A549 (cell line): ENCODE measurements around the gene ATP6V1G2. TPM values are rescaled to one million over a fixed set of nuclear protein-coding genes. Genes with fewer than 3 reads are reported as not detected.

ENCODE experiments used
- ATAC-seq, 2 experiments: fragments of 200-7000 bp in 1 of 2; fragments of >200 bp in 1 of 2; cut with Nextera tagmentation in 1 of 2; cut with Tn5 transposase in 1 of 2; 3 replicates each; pipeline versions ENCODE4 v1.8.0 to v1.9.1; 2018 to 2020; ENCODE audit warnings: mild to moderate bottlenecking in 1 of 2, moderate library complexity in 1 of 2
- CTCF ChIA-PET: fragments of 300-600 bp; sonication (Branson Sonifier 250); formaldehyde crosslinking; extraction: SDS; loops from one replicate; lab custom pipeline; 2021; ENCODE audit warnings: antibody characterized with exemption, inconsistent platforms; lab: Yijun Ruan, JAX
- POLR2A ChIA-PET: fragments of 350-600 bp; formaldehyde crosslinking; extraction: SDS; loops from one replicate; lab custom pipeline; 2021; ENCODE audit warnings: antibody characterized with exemption, inconsistent platforms; lab: Yijun Ruan, JAX
- DNase-seq, 2 experiments: peaks; one replicate each; pipeline versions ENCODE4 v3.0.0 to v3.0.0-alpha.2; 2011 to 2016; ENCODE audit warnings: low read depth in 1 of 2, low spot score in 1 of 2
- FAIRE-seq: peaks from 2 replicates; lab custom pipeline; 2011; peaks lifted over from hg19 to GRCh38; lab: Jason Lieb, UNC
- H3K27ac ChIP-seq, 2 experiments: fragments of >200 bp; sonication (Bioruptor Twin); formaldehyde crosslinking; 3 replicates each; pipeline ENCODE4 v1.5.1; 2016 to 2017
- H3K4me1 ChIP-seq: fragments of >200 bp; sonication (Bioruptor Twin); formaldehyde crosslinking; 3 replicates; pipeline ENCODE4 v1.6.1; 2016
- H3K4me2 ChIP-seq: fragments of >200 bp; sonication (Bioruptor Twin); formaldehyde crosslinking; 3 replicates; pipeline ENCODE4 v1.6.1; 2016
- H3K4me3 ChIP-seq: fragments of >200 bp; sonication (Bioruptor Twin); formaldehyde crosslinking; 3 replicates; pipeline ENCODE4 v1.5.1; 2016
- H3K9me3 ChIP-seq: fragments of >200 bp; sonication (Bioruptor Twin); formaldehyde crosslinking; 3 replicates; pipeline ENCODE4 v1.6.1; 2016
- EHF ChIP-seq: fragments of 250-450 bp; sonication (Bioruptor Pico); IDR thresholded peaks from 2 replicates; pipeline ENCODE4 v1.5.0; 2020; ENCODE audit warnings: mild to moderate bottlenecking
- FOSB ChIP-seq: fragments of 250-450 bp; sonication (Bioruptor Pico); IDR thresholded peaks from 2 replicates; pipeline ENCODE4 v1.5.0; 2020; ENCODE audit warnings: mild to moderate bottlenecking, moderate library complexity
- FOSL2 ChIP-seq, 2 experiments: fragments of 450-650 bp in 1 of 2; fragments of >200 bp in 1 of 2; sonication (Bioruptor Twin) in 1 of 2; formaldehyde crosslinking; IDR thresholded peaks; 2 replicates each; pipeline versions ENCODE4 v1.5.0 to v1.6.1; 2016 to 2020; ENCODE audit warnings: mild to moderate bottlenecking in 1 of 2, moderate library complexity in 1 of 2
- FOXS1 ChIP-seq: fragments of 250-450 bp; sonication (Bioruptor Pico); IDR thresholded peaks from 2 replicates; pipeline ENCODE4 v1.5.0; 2020; ENCODE audit warnings: mild to moderate bottlenecking, moderate library complexity
- HEYL ChIP-seq: fragments of 250-450 bp; sonication (Bioruptor Pico); IDR thresholded peaks from 2 replicates; pipeline ENCODE4 v1.8.0; 2021; ENCODE audit warnings: mild to moderate bottlenecking, moderate library complexity
- HOXB5 ChIP-seq: fragments of 250-450 bp; sonication (Bioruptor Pico); IDR thresholded peaks from 2 replicates; pipeline ENCODE4 v1.5.0; 2020; ENCODE audit warnings: mild to moderate bottlenecking, moderate library complexity
- JUNB ChIP-seq: fragments of >200 bp; sonication (Bioruptor Twin); formaldehyde crosslinking; IDR thresholded peaks from 2 replicates; pipeline ENCODE4 v1.6.1; 2016
- KDM5A ChIP-seq: fragments of 200-600 bp; sonication (generic); IDR thresholded peaks from 2 replicates; pipeline ENCODE4 v1.6.1; 2016; ENCODE audit warnings: antibody characterized with exemption, mild to moderate bottlenecking
- MAFK ChIP-seq: fragments of 450-650 bp; IDR thresholded peaks from 2 replicates; pipeline ENCODE4 v1.6.1; 2014; ENCODE audit not compliant: partially characterized antibody
- NPAS2 ChIP-seq: fragments of 250-450 bp; sonication (Bioruptor Pico); IDR thresholded peaks from 2 replicates; pipeline ENCODE4 v1.8.0; 2022; ENCODE audit warnings: mild to moderate bottlenecking, moderate library complexity, borderline replicate concordance
- RCOR1 ChIP-seq: fragments of 150-350 bp; IDR thresholded peaks from 2 replicates; pipeline ENCODE4 v1.6.1; 2014; ENCODE audit warnings: antibody characterized with exemption, low read length, low read depth
- RNF2 ChIP-seq: fragments of 200-600 bp; sonication (generic); IDR thresholded peaks from 2 replicates; pipeline ENCODE4 v1.6.1; 2016; ENCODE audit warnings: low read depth, mild to moderate bottlenecking, antibody characterized with exemption, moderate library complexity, borderline replicate concordance
- SREBF2 ChIP-seq: fragments of 450-650 bp; IDR thresholded peaks from 2 replicates; pipeline ENCODE4 v1.6.1; 2014; ENCODE audit warnings: mild to moderate bottlenecking, moderate library complexity
- ZNF302 ChIP-seq: fragments of 250-450 bp; sonication (Bioruptor Pico); IDR thresholded peaks from 2 replicates; pipeline ENCODE4 v1.9.0; 2021; ENCODE audit warnings: inconsistent platforms, mild to moderate bottlenecking, moderate library complexity
- ZSCAN20 ChIP-seq: fragments of 250-450 bp; sonication (Bioruptor Pico); IDR thresholded peaks from 2 replicates; pipeline ENCODE4 v1.8.0; 2022; ENCODE audit warnings: mild to moderate bottlenecking, moderate library complexity
- WGBS: methylation state at CpG from one replicate; pipeline ENCODE4 v1.1.6; 2017; ENCODE audit errors: missing lambda C conversion rate; 5-methylcytosine and 5-hydroxymethylcytosine counted together
- polyA plus RNA-seq, 4 experiments: library from polyadenylated mRNA; depleted of rRNA in 3 of 4; stranded (reverse); fragments of >200 nt; fragmentation: RNase III in 1 of 4; extraction: RNeasy Plus Mini Kit Qiagen cat#74134 plus additional on column Dnase treatment in 1 of 4; gene quantifications; 2 replicates in 3 of 4; 3 replicates in 1 of 4; pipeline ENCODE4 v1.2.3, GENCODE V29; 2011 to 2017
- TF ChIP-seq, protein P1 (sequence below): fragments of >200 bp; sonication (Bioruptor Twin); formaldehyde crosslinking; IDR thresholded peaks from 3 replicates; pipeline ENCODE4 v1.5.1; 2016
- TF ChIP-seq, protein P2 (sequence below): fragments of 250-450 bp; sonication (Bioruptor Pico); IDR thresholded peaks from 2 replicates; pipeline ENCODE4 v1.5.0; 2021; ENCODE audit warnings: mild to moderate bottlenecking, moderate library complexity, borderline replicate concordance
- TF ChIP-seq, protein P3 (sequence below): fragments of >200 bp; sonication (Bioruptor Twin); formaldehyde crosslinking; IDR thresholded peaks from 2 replicates; pipeline ENCODE4 v1.6.1; 2016

Gene ATP6V1G2
- polyA plus RNA-seq, 2 of the 4 experiments (the other 2 are of a cell fraction), result 0.57 to 1.5 TPM

DNA sequence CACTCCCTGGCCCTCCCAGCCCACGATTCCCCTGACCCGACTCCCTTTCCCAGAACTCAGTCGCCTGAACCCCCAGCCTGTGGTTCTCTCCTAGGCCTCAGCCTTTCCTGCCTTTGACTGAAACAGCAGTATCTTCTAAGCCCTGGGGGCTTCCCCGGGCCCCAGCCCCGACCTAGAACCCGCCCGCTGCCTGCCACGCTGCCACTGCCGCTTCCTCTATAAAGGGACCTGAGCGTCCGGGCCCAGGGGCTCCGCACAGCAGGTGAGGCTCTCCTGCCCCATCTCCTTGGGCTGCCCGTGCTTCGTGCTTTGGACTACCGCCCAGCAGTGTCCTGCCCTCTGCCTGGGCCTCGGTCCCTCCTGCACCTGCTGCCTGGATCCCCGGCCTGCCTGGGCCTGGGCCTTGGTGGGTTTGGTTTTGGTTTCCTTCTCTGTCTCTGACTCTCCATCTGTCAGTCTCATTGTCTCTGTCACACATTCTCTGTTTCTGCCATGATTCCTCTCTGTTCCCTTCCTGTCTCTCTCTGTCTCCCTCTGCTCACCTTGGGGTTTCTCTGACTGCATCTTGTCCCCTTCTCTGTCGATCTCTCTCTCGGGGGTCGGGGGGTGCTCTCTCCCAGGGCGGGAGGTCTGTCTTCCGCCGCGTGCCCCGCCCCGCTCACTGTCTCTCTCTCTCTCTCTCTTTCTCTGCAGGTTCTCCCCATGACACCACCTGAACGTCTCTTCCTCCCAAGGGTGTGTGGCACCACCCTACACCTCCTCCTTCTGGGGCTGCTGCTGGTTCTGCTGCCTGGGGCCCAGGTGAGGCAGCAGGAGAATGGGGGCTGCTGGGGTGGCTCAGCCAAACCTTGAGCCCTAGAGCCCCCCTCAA is 25.9 kb upstream of the ATP6V1G2 start, which contains the start of gene LTA:
Gene LTA, plus strand, starts transcription at position 249 of the 871 bp plus-strand sequence. Its CDS starts 454 bp downstream, at position 703.
- no peak for DNase-seq
- WGBS, result 71% methylated on average over 18 of the region's 27 CpGs
- Histone ChIP-seq H3K4me1 (no peaks in the 10 kb centered on the region), H3K9me3 (no peaks in the 10 kb centered on the region), H3K4me2 (no peak within 1 kb of the TSS), H3K27ac (no peak within 1 kb of the TSS), H3K4me3 (no peak within 1 kb of the TSS)
- POLR2A ChIA-PET, result no interaction called here
- TF ChIP-seq FOXS1 (CRISPR knock-in tag) (no peak), ZSCAN20 (no peak), NPAS2 (CRISPR knock-in tag) (no peak), FOSL2 (IDR thresholded peaks at IDR 0.05) (no peak), FOSL2 (CRISPR knock-in tag; IDR thresholded peaks at IDR 0.05) (no peak), MAFK (no peak), RNF2 (no peak), HOXB5 (CRISPR knock-in tag) (no peak), SREBF2 (no peak), FOSB (CRISPR knock-in tag) (no peak)
- TF ChIP-seq, protein P1, sequence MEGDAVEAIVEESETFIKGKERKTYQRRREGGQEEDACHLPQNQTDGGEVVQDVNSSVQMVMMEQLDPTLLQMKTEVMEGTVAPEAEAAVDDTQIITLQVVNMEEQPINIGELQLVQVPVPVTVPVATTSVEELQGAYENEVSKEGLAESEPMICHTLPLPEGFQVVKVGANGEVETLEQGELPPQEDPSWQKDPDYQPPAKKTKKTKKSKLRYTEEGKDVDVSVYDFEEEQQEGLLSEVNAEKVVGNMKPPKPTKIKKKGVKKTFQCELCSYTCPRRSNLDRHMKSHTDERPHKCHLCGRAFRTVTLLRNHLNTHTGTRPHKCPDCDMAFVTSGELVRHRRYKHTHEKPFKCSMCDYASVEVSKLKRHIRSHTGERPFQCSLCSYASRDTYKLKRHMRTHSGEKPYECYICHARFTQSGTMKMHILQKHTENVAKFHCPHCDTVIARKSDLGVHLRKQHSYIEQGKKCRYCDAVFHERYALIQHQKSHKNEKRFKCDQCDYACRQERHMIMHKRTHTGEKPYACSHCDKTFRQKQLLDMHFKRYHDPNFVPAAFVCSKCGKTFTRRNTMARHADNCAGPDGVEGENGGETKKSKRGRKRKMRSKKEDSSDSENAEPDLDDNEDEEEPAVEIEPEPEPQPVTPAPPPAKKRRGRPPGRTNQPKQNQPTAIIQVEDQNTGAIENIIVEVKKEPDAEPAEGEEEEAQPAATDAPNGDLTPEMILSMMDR, result no peak
- TF ChIP-seq, all 56 proteins: peak for 0
- ATAC-seq (no peak), FAIRE-seq (no peak)
- CTCF ChIA-PET, result interaction anchor here (1.0 to 18.3 kb wide), 3 partner anchors 8 to 22 kb away, joined by 3 to 338 read pairs (median 30); partner anchors contain the start of gene NCR3

DNA sequence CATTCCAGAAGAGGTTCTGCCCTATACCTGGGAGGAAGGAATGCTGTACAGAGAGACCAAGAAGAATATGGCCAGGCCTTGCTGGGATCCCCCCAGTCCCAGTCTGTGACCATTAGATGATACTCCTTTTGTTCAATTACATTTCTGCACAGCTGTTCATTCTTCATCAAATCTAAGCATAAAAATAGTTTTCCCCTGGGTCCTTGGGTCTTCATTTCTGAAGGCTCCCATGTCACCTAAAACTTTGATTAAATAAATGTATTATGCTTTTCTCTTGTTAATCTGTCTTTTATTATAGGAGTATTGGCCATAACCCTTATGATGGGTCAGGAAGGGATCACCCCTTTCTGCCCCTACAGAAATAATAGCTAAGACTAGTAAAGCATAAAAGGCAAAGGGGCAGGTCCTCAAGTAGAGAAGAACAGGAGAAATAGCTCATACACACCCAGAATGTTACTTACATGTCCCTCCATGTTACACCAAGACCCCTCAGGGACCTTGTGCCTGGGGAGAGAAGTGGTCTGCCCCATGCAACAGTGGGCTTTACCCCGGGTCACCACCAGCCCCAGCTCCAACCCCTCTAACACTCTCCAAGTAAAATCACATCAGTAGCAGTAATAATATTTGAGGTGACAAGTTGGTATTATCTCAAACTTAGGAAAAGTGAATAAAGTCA is 23.6 kb upstream of the ATP6V1G2 start:
- Histone ChIP-seq H3K4me2 (no peak overlapping the region), H3K4me1 (no peaks in the 10 kb centered on the region), H3K9me3 (no peaks in the 10 kb centered on the region), H3K27ac (no peak overlapping the region), H3K4me3 (no peak overlapping the region)
- ATAC-seq (no peak), DNase-seq (no peak), FAIRE-seq (no peak)
- ChIA-PET CTCF (interaction anchor here (1.2 to 4.9 kb wide), 4 partner anchors 10 to 77 kb away, joined by 3 to 30 read pairs (median 5); partner anchors contain the start of gene LST1), POLR2A (interaction anchor here (0.6 kb wide), 1 partner anchor 13 kb away, joined by 4 read pairs; no protein-coding TSS in a partner anchor)
- WGBS, result 40% methylated on average over 1 of the region's 1 CpG
- TF ChIP-seq RCOR1 (no peak), ZNF302 (CRISPR knock-in tag) (no peak), EHF (no peak), JUNB (no peak), KDM5A (no peak)
- TF ChIP-seq, protein P2, sequence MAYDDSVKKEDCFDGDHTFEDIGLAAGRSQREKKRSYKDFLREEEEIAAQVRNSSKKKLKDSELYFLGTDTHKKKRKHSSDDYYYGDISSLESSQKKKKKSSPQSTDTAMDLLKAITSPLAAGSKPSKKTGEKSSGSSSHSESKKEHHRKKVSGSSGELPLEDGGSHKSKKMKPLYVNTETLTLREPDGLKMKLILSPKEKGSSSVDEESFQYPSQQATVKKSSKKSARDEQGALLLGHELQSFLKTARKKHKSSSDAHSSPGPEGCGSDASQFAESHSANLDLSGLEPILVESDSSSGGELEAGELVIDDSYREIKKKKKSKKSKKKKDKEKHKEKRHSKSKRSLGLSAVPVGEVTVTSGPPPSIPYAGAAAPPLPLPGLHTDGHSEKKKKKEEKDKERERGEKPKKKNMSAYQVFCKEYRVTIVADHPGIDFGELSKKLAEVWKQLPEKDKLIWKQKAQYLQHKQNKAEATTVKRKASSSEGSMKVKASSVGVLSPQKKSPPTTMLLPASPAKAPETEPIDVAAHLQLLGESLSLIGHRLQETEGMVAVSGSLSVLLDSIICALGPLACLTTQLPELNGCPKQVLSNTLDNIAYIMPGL, result no peak

DNA sequence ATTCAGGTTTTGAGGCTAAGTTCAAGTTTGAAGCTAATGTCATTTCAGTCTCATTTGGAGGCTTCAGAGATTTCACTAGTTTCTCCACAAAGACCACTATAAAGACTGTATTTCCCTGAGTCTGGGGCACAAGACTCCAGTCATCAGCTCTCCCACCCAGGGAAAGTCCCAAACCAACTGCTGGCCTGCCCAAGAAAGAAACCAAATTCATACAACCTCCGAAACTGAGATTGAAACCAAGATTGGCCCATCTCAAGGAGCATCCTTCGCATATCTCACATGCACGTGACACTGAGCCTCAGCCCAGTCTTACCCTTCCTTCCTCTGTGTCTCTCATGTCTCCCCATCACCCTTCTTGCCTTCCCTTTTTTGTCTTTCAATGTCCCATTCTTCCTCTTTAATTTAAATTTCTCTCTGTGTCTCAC is 22.1 kb upstream of the ATP6V1G2 start:
- ATAC-seq (no peak), DNase-seq (no peak)
- Histone ChIP-seq H3K4me1 (no peaks in the 10 kb centered on the region), H3K27ac (no peak overlapping the region)
- whole genome bisulfite sequencing, result 80% methylated on average over 3 of the region's 3 CpGs
- CTCF ChIA-PET, result interaction anchor here (1.1 to 4.9 kb wide), 4 partner anchors 10 to 18 kb away, joined by 3 to 30 read pairs (median 4); partner anchors contain the start of gene LST1
- TF ChIP-seq, protein P3, sequence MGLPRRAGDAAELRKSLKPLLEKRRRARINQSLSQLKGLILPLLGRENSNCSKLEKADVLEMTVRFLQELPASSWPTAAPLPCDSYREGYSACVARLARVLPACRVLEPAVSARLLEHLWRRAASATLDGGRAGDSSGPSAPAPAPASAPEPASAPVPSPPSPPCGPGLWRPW, result no peak
- TF ChIP-seq HOXB5 (CRISPR knock-in tag) (no peak), HEYL (CRISPR knock-in tag) (no peak)
- TF ChIP-seq, all 56 proteins: peak for 0
- no peaks in the 10 kb centered on the region for H3K9me3 ChIP-seq
- POLR2A ChIA-PET, result no interaction called here
- no peak for FAIRE-seq
- H3K4me2 ChIP-seq, result no peak overlapping the region
- no peak overlapping the region for H3K4me3 ChIP-seq
